B cell (primary cell): ENCODE data around the gene CDNF. TPM values are rescaled to one million over a fixed set of nuclear protein-coding genes. Genes with fewer than 3 reads are reported as not detected.

ENCODE experiments used
- ATAC-seq: fragments of 200-7000 bp; cut with Tn5 transposase; one replicate; pipeline ENCODE4 v1.10.0; 2021; ENCODE audit warnings: low read depth, mild to moderate bottlenecking, moderate number of reproducible peaks, moderate library complexity
- CTCF ChIA-PET: fragments of 350-600 bp; sonication (Branson Sonifier 250); formaldehyde crosslinking; loops from one replicate; lab custom pipeline; 2021; ENCODE audit warnings: antibody characterized with exemption, inconsistent platforms; lab: Charles Lee
- POLR2A ChIA-PET: fragments of 350-600 bp; sonication (Branson Sonifier 250); formaldehyde crosslinking; loops from one replicate; lab custom pipeline; 2021; ENCODE audit warnings: antibody characterized with exemption; lab: Charles Lee
- DNase-seq: peaks from one replicate; pipeline ENCODE4 v3.0.0; 2013
- H2AFZ ChIP-seq: 2 replicates; pipeline ENCODE4 v1.6.1; 2012; ENCODE audit warnings: mild to moderate bottlenecking, low read depth, low read length; ENCODE audit not compliant: insufficient read depth, poor library complexity, severe bottlenecking
- H3K27ac ChIP-seq, 2 donors: 1 replicate in 1 of 2; 2 replicates in 1 of 2; pipeline ENCODE4 v1.5.1; 2012 to 2013; ENCODE audit warnings: low read length in 2 of 2, mild to moderate bottlenecking in 2 of 2, moderate library complexity in 1 of 2
- H3K27me3 ChIP-seq, 4 experiments: fragments of 200-600 bp in 1 of 4; sonication (generic) in 1 of 4; replicated peaks in 1 of 4; 1 replicate in 2 of 4; 2 replicates in 2 of 4; pipeline versions ENCODE4 v1.6.1 to v1.7.0; 2013 to 2016; ENCODE audit warnings: low read length in 3 of 4, mild to moderate bottlenecking in 2 of 4, mixed read lengths in 1 of 4, moderate library complexity in 1 of 4; ENCODE audit not compliant: insufficient read depth in 4 of 4, control insufficient read depth in 3 of 4; ENCODE audit errors: control extremely low read depth in 1 of 4
- H3K36me3 ChIP-seq, 2 experiments: replicated peaks in 1 of 2; 1 replicate in 1 of 2; 2 replicates in 1 of 2; pipeline versions ENCODE4 v1.6.1 to v1.7.1; 2013; ENCODE audit warnings: low read length in 1 of 2; ENCODE audit not compliant: insufficient read depth in 2 of 2, control insufficient read depth in 1 of 2; ENCODE audit errors: control extremely low read depth in 1 of 2, extremely low read depth in 1 of 2
- H3K4me1 ChIP-seq, 2 donors: fragments of 200-600 bp in 1 of 2; sonication (generic) in 1 of 2; 1 replicate in 1 of 2; 2 replicates in 1 of 2; pipeline versions ENCODE4 v1.5.1 to v1.6.1; 2013 to 2017; ENCODE audit warnings: low read length in 2 of 2; ENCODE audit not compliant: control insufficient read depth in 2 of 2, insufficient read depth in 2 of 2
- H3K4me2 ChIP-seq: replicated peaks from 2 replicates; pipeline ENCODE3; 2012; ENCODE audit warnings: mild to moderate bottlenecking, low read depth, low read length; ENCODE audit not compliant: poor library complexity, severe bottlenecking
- H3K4me3 ChIP-seq, 5 experiments: fragments of 200-600 bp in 1 of 5; sonication (generic) in 1 of 5; 1 replicate in 3 of 5; 2 replicates in 2 of 5; pipeline versions ENCODE4 v1.5.1 to v1.7.0; 2011 to 2016; ENCODE audit warnings: low read length in 4 of 5, mild to moderate bottlenecking in 4 of 5, low read depth in 2 of 5, control low read depth in 1 of 5, moderate library complexity in 1 of 5; ENCODE audit not compliant: insufficient read depth in 1 of 5; ENCODE audit errors: control extremely low read depth in 1 of 5, extremely low read depth in 1 of 5
- H3K79me2 ChIP-seq: fragments of 200-600 bp; sonication (generic); one replicate; pipeline ENCODE4 v1.6.0; 2016; ENCODE audit warnings: low read length; ENCODE audit not compliant: control insufficient read depth, insufficient read depth
- H3K9ac ChIP-seq: fragments of 200-600 bp; sonication (generic); 2 replicates; pipeline ENCODE4 v1.6.1; 2017; ENCODE audit warnings: mild to moderate bottlenecking, low read length, moderate library complexity
- H3K9me3 ChIP-seq, 3 donors: one replicate each; pipeline versions ENCODE4 v1.6.1 to v1.7.1; 2013; ENCODE audit warnings: low read length in 2 of 3; ENCODE audit not compliant: control insufficient read depth in 2 of 3, insufficient read depth in 1 of 3; ENCODE audit errors: control extremely low read depth in 1 of 3
- H4K20me1 ChIP-seq: 2 replicates; pipeline ENCODE4 v1.6.0; 2012; ENCODE audit warnings: mild to moderate bottlenecking, low read length; ENCODE audit not compliant: insufficient read depth, control insufficient read depth, poor library complexity, severe bottlenecking
- H3K27ac Mint-ChIP-seq: one replicate; pipeline ENCODE4 v1.8.0; 2021; ENCODE audit warnings: mixed read lengths
- H3K27me3 Mint-ChIP-seq: one replicate; pipeline ENCODE4 v1.8.0; 2021; ENCODE audit warnings: mixed read lengths
- H3K4me1 Mint-ChIP-seq: one replicate; pipeline ENCODE4 v1.8.0; 2021; ENCODE audit warnings: mixed read lengths
- H3K4me3 Mint-ChIP-seq: one replicate; pipeline ENCODE4 v1.8.0; 2021; ENCODE audit warnings: mixed read lengths
- H3K9me3 Mint-ChIP-seq: one replicate; pipeline ENCODE4 v1.8.0; 2022; ENCODE audit warnings: mixed read lengths; ENCODE audit not compliant: insufficient read depth
- CTCF ChIP-seq: fragments of 200-600 bp; IDR thresholded peaks from one replicate; pipeline ENCODE4 v1.8.0; 2022; ENCODE audit warnings: antibody characterized with exemption, mild to moderate bottlenecking
- EZH2 ChIP-seq: IDR thresholded peaks from 2 replicates; pipeline ENCODE4 v1.6.1; 2012; ENCODE audit warnings: borderline replicate concordance, low read depth, mild to moderate bottlenecking, moderate library complexity, low read length; ENCODE audit not compliant: insufficient read depth, poor library complexity, severe bottlenecking
- WGBS: methylation state at CpG from one replicate; pipeline ENCODE4 v1.1.5; 2013; ENCODE audit warnings: missing lambda C conversion rate; ENCODE audit not compliant: insufficient coverage; 5-methylcytosine and 5-hydroxymethylcytosine counted together
- intact Hi-C: fragments of 100-400 bp; cut with micrococcal nuclease; formaldehyde crosslinking; loops from one replicate; pipeline ENCODE4 v1.10.0; 2022
- polyA plus RNA-seq: library from polyadenylated mRNA; depleted of rRNA; stranded (reverse); fragments of >200 nt; gene quantifications from 2 replicates; pipeline ENCODE4 v1.2.3, GENCODE V29; 2012
- total RNA-seq, 2 donors: library from RNA; stranded (reverse); fragments of 120-200 nt in 1 of 2; gene quantifications; 1 replicate in 1 of 2; 2 replicates in 1 of 2; pipeline versions ENCODE4 v1.2.3 to v1.2.4, GENCODE V29; 2013 to 2022

The CDNF gene
- total and polyA plus RNA-seq, 2 donors (not counting 1 experiment from before 2014, with no cell fraction given), result 1.4 to 1.8 TPM

- H3K9me3 Mint-ChIP-seq, result no peaks in the 10 kb centered on the region
- H3K4me2 ChIP-seq, result no peak overlapping the region
- no peak overlapping the region for H3K27ac ChIP-seq
- no peak overlapping the region for H3K4me3 Mint-ChIP-seq
- ATAC-seq (no peak), DNase-seq (no peak)
- intact Hi-C loops, result no loop called here
- peaks cover 7 to 24% of the 10 kb centered on the region in 2 experiments for H3K36me3 ChIP-seq
- no peaks in the 10 kb centered on the region for H3K27me3 ChIP-seq
- no peak overlapping the region for H2AFZ ChIP-seq
- ChIA-PET CTCF (no interaction called here), POLR2A (no interaction called here)
- H3K4me1 ChIP-seq, result no peaks in the 10 kb centered on the region
- H3K9me3 ChIP-seq, result no peaks in the 10 kb centered on the region
- H3K4me1 Mint-ChIP-seq, result no peaks in the 10 kb centered on the region
- no peak overlapping the region for H3K9ac ChIP-seq
- WGBS, result no CpG with 5 or more reads among the region's 1 CpG
- TF ChIP-seq EZH2, result no peak
- TF ChIP-seq CTCF, result no peak
- H3K27ac Mint-ChIP-seq, result no peak overlapping the region
- H3K27me3 Mint-ChIP-seq, result no peaks in the 10 kb centered on the region
- H3K79me2 ChIP-seq, result no peaks in the 10 kb centered on the region
- H3K4me3 ChIP-seq, result no peak overlapping the region
- H4K20me1 ChIP-seq, result no peaks in the 10 kb centered on the region
These were observed 17.6 kb upstream of the CDNF start for GRCh38 chr10:14855453-14855852.

GRCh38 chr10:14852236-14852635 lies 14.4 kb upstream of the CDNF start:
- TF ChIP-seq CTCF, result no peak
- no peak for TF ChIP-seq EZH2
- H3K4me2 ChIP-seq, result no peak overlapping the region
- Mint-ChIP-seq H3K27me3 (no peaks in the 10 kb centered on the region), H3K27ac (no peak overlapping the region), H3K4me3 (no peak overlapping the region), H3K4me1 (no peaks in the 10 kb centered on the region), H3K9me3 (no peaks in the 10 kb centered on the region)
- no peaks in the 10 kb centered on the region for H3K27me3 ChIP-seq
- ChIA-PET CTCF (interaction anchor here (1.3 kb wide), 1 partner anchor 315 kb away, joined by 3 read pairs; no protein-coding TSS in a partner anchor), POLR2A (no interaction called here)
- no peak overlapping the region for H3K27ac ChIP-seq
- no peaks in the 10 kb centered on the region for H3K9me3 ChIP-seq
- intact Hi-C loops, result no loop called here
- DNase-seq (no peak), ATAC-seq (no peak)
- H2AFZ ChIP-seq, result no peak overlapping the region
- H3K4me1 ChIP-seq, result no peaks in the 10 kb centered on the region
- no peak overlapping the region for H3K4me3 ChIP-seq
- H3K79me2 ChIP-seq, result no peaks in the 10 kb centered on the region
- no peaks in the 10 kb centered on the region for H4K20me1 ChIP-seq
- peaks cover 8 to 27% of the 10 kb centered on the region in 2 experiments for H3K36me3 ChIP-seq
- no peak overlapping the region for H3K9ac ChIP-seq
- no CpG with 5 or more reads among the region's 3 CpGs for WGBS
